Smooth muscle cell (in vitro differentiated cells): ENCODE results near the gene IL18R1. TPM values are rescaled to one million over a fixed set of nuclear protein-coding genes. Genes with fewer than 3 reads are reported as not detected.
A peak's percentile ranks its signal among the peaks of the same experiment; 100 is the strongest.

Experiments
- DNase-seq: peaks from one replicate; lab custom pipeline; 2025; ENCODE audit not compliant: unreplicated experiment; lab: John Stamatoyannopoulos, UW
- H2AFZ ChIP-seq: fragments of 200-600 bp; sonication (generic); 2 replicates; pipeline ENCODE4 v1.6.0; 2016; ENCODE audit warnings: antibody characterized with exemption, low read depth, mild to moderate bottlenecking
- H3F3A ChIP-seq: fragments of 200-600 bp; sonication (generic); 2 replicates; pipeline ENCODE4 v1.6.0; 2017; ENCODE audit warnings: antibody characterized with exemption, low read depth
- H3K27ac ChIP-seq: fragments of 200-600 bp; sonication (generic); 2 replicates; pipeline ENCODE4 v1.5.1; 2016; ENCODE audit warnings: low read depth, mild to moderate bottlenecking
- H3K27me3 ChIP-seq: fragments of 200-600 bp; sonication (generic); 2 replicates; pipeline ENCODE4 v1.6.1; 2016; ENCODE audit warnings: low read depth, mild to moderate bottlenecking
- H3K36me3 ChIP-seq: fragments of 200-600 bp; sonication (generic); 2 replicates; pipeline ENCODE4 v1.5.1; 2016; ENCODE audit warnings: low read depth
- H3K4me1 ChIP-seq: fragments of 200-600 bp; sonication (generic); 2 replicates; pipeline ENCODE4 v1.5.1; 2016; ENCODE audit warnings: low read depth
- H3K4me2 ChIP-seq: fragments of 200-600 bp; sonication (generic); 2 replicates; pipeline ENCODE4 v1.6.0; 2016; ENCODE audit warnings: mild to moderate bottlenecking
- H3K4me3 ChIP-seq: fragments of 200-600 bp; sonication (generic); 2 replicates; pipeline ENCODE4 v1.5.1; 2016; ENCODE audit warnings: mild to moderate bottlenecking
- H3K79me2 ChIP-seq: fragments of 200-600 bp; sonication (generic); 2 replicates; pipeline ENCODE4 v1.6.0; 2016; ENCODE audit warnings: low read depth, mild to moderate bottlenecking
- H3K9ac ChIP-seq: fragments of 200-600 bp; sonication (generic); 2 replicates; pipeline ENCODE4 v1.6.0; 2016; ENCODE audit warnings: low read depth
- H3K9me3 ChIP-seq: fragments of 200-600 bp; sonication (generic); replicated peaks from 2 replicates; pipeline ENCODE4 v1.5.1; 2016; ENCODE audit warnings: low read depth
- H4K20me1 ChIP-seq: fragments of 200-600 bp; sonication (generic); 2 replicates; pipeline ENCODE4 v1.6.0; 2016; ENCODE audit warnings: low read depth
- CTCF ChIP-seq: fragments of 200-600 bp; sonication (generic); IDR thresholded peaks from 2 replicates; pipeline ENCODE4 v1.5.1; 2017; ENCODE audit warnings: borderline replicate concordance, mild to moderate bottlenecking, antibody characterized with exemption; ENCODE audit not compliant: insufficient read depth, poor library complexity, severe bottlenecking
- WGBS: methylation state at CpG from one replicate; pipeline ENCODE4 v1.1.7; 2016; ENCODE audit warnings: low lambda C conversion rate; 5-methylcytosine and 5-hydroxymethylcytosine counted together
- polyA plus RNA-seq: library from polyadenylated mRNA; unstranded; fragments of >200 nt; fragmentation: Nextera tagmentation; extraction: Ambion mirVana; gene quantifications from 2 replicates; pipeline ENCODE4 v1.2.1, GENCODE V29; 2016
- total RNA-seq: library from RNA; depleted of rRNA; stranded (reverse); fragments of >200 nt; gene quantifications from 2 replicates; pipeline ENCODE4 v1.2.3, GENCODE V29; 2014

The IL18R1 gene
- total and polyA plus RNA-seq, 2 experiments from 2014 or later = 2.2 to 2.5 TPM

- Histone ChIP-seq H3K4me1 (no peaks in the 10 kb centered on the region), H3K4me3 (no peak overlapping the region), H3K9me3 (peaks cover 7% of the 10 kb centered on the region), H3K27me3 (no peaks in the 10 kb centered on the region), H3F3A (no peaks in the 10 kb centered on the region), H3K79me2 (no peaks in the 10 kb centered on the region), H3K36me3 (no peaks in the 10 kb centered on the region), H3K9ac (no peak overlapping the region), H4K20me1 (no peaks in the 10 kb centered on the region), H2AFZ (no peak overlapping the region), H3K27ac (no peak overlapping the region), H3K4me2 (no peak overlapping the region)
- TF ChIP-seq CTCF = no peak
- WGBS = 86% methylated on average over 3 of the region's 3 CpGs
- no peak for DNase-seq
Measured at GRCh38 chr2:102410952-102411351, 55.4 kb downstream of the IL18R1 start.

- no peaks in the 10 kb centered on the region for H3K79me2 ChIP-seq
- TF ChIP-seq CTCF = no peak
- H3K9ac ChIP-seq = no peak overlapping the region
- DNase-seq = no peak
- no peak overlapping the region for H3K27ac ChIP-seq
- WGBS = 89% methylated on average over 3 of the region's 3 CpGs
- no peak overlapping the region for H3K4me2 ChIP-seq
- no peaks in the 10 kb centered on the region for H3K36me3 ChIP-seq
- H4K20me1 ChIP-seq = no peaks in the 10 kb centered on the region
- H3K9me3 ChIP-seq = peaks cover 7% of the 10 kb centered on the region
- H3K4me3 ChIP-seq = no peak overlapping the region
- no peaks in the 10 kb centered on the region for H3F3A ChIP-seq
- H2AFZ ChIP-seq = no peak overlapping the region
- H3K27me3 ChIP-seq = no peaks in the 10 kb centered on the region
- no peaks in the 10 kb centered on the region for H3K4me1 ChIP-seq
Measured at GRCh38 chr2:102412199-102412598, 56.6 kb downstream of the IL18R1 start.

GRCh38 chr2:102417946-102418345 lies 62.4 kb downstream of the IL18R1 start:
- H3K4me3 ChIP-seq = no peak overlapping the region
- H3K4me1 ChIP-seq = no peaks in the 10 kb centered on the region
- no peak overlapping the region for H3K27ac ChIP-seq
- no peak overlapping the region for H3K9ac ChIP-seq
- no peaks in the 10 kb centered on the region for H3K36me3 ChIP-seq
- peak overlapping the region; percentile 4 for H3K4me2 ChIP-seq
- no peaks in the 10 kb centered on the region for H4K20me1 ChIP-seq
- H3K9me3 ChIP-seq = no peaks in the 10 kb centered on the region
- H2AFZ ChIP-seq = no peak overlapping the region
- H3K27me3 ChIP-seq = peaks cover 32% of the 10 kb centered on the region
- 60% methylated on average over 1 of the region's 1 CpG for WGBS
- no peaks in the 10 kb centered on the region for H3F3A ChIP-seq
- no peak for TF ChIP-seq CTCF
- no peak for DNase-seq
- H3K79me2 ChIP-seq = no peaks in the 10 kb centered on the region

- Histone ChIP-seq H3K36me3 (no peaks in the 10 kb centered on the region), H3K79me2 (no peaks in the 10 kb centered on the region), H3K9me3 (no peaks in the 10 kb centered on the region), H3K4me3 (no peak overlapping the region), H3K27me3 (peaks cover 37% of the 10 kb centered on the region), H3K4me2 (peak overlapping the region; percentile 4), H4K20me1 (no peaks in the 10 kb centered on the region), H3F3A (no peaks in the 10 kb centered on the region), H3K9ac (no peak overlapping the region), H3K4me1 (no peaks in the 10 kb centered on the region), H2AFZ (no peak overlapping the region), H3K27ac (no peak overlapping the region)
- no peak for TF ChIP-seq CTCF
- DNase-seq = no peak
- 54% methylated on average over 2 of the region's 2 CpGs for WGBS
Measured at GRCh38 chr2:102418421-102418961, 62.9 kb downstream of the IL18R1 start.
